ENCODE measurements around the gene ASIC1.

DNA sequence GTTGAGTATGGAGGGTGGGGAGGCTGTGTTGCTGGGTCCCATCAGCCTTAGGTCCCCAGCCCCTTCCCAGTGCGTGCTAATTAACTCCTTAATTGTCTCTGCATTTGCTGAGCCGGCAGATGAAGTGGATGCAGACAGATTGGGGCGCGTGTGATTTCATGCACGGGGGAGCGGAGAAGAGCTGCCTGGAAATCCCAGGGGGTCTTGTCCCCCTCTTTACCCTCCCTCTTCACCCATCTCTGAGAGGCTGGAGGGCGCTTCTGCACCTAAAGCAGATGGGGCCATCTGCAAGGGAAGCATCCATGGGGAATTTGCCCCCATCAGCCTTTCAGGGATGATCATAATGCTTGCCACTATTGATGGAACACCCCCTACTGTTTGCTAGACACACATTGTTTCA, 4.4 kb upstream of the ASIC1 start:
- TF ChIP-seq, protein P1, sequence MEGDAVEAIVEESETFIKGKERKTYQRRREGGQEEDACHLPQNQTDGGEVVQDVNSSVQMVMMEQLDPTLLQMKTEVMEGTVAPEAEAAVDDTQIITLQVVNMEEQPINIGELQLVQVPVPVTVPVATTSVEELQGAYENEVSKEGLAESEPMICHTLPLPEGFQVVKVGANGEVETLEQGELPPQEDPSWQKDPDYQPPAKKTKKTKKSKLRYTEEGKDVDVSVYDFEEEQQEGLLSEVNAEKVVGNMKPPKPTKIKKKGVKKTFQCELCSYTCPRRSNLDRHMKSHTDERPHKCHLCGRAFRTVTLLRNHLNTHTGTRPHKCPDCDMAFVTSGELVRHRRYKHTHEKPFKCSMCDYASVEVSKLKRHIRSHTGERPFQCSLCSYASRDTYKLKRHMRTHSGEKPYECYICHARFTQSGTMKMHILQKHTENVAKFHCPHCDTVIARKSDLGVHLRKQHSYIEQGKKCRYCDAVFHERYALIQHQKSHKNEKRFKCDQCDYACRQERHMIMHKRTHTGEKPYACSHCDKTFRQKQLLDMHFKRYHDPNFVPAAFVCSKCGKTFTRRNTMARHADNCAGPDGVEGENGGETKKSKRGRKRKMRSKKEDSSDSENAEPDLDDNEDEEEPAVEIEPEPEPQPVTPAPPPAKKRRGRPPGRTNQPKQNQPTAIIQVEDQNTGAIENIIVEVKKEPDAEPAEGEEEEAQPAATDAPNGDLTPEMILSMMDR (IDR thresholded peaks at IDR 0.05; ENCODE audit: insufficient read depth, low read length, poor library complexity, severe bottlenecking): no peak
- TF ChIP-seq EZH2phosphoT487 (conservative IDR thresholded peaks at IDR 0.05; ENCODE audit: low read length): no peak

All from SU-DHL-6 (cell line).